OCI-LY7 (cell line): Measurements from ENCODE around the gene DENND10. TPM values are rescaled to one million over a fixed set of nuclear protein-coding genes. Genes with fewer than 3 reads are reported as not detected.
A peak's percentile ranks its signal among the peaks of the same experiment; 100 is the strongest.

Experiments used
- BruUV-seq: library from RNA; stranded (reverse); fragments of 400-500 nt; replicated peaks from 2 replicates; lab custom pipeline; 2021; lab: Mats Ljungman, UMichigan
- CTCF ChIA-PET: fragments of 300-600 bp; sonication (Branson Sonifier 250); formaldehyde crosslinking; loops from one replicate; lab custom pipeline; 2022; ENCODE audit warnings: antibody characterized with exemption; ENCODE audit not compliant: unreplicated experiment; lab: Charles Lee
- POLR2A ChIA-PET: fragments of 300-600 bp; sonication (Branson Sonifier 250); formaldehyde crosslinking; loops from one replicate; lab custom pipeline; 2022; ENCODE audit warnings: antibody characterized with exemption; lab: Charles Lee
- DNase-seq: peaks from one replicate; pipeline ENCODE4 v3.0.0-alpha.2; 2015; ENCODE audit warnings: low spot score
- H2AFZ ChIP-seq: fragments of 200-600 bp; sonication (generic), shearing (Covaris generic); 2 replicates; pipeline ENCODE4 v1.6.1; 2014; ENCODE audit warnings: mild to moderate bottlenecking, antibody characterized with exemption, low read length, moderate library complexity
- H3K27ac ChIP-seq: fragments of 200-600 bp; sonication (generic); 2 replicates; pipeline ENCODE4 v1.5.1; 2014; ENCODE audit warnings: mixed run types, low read depth, mild to moderate bottlenecking, moderate library complexity, low read length, inconsistent platforms; ENCODE audit not compliant: poor library complexity, severe bottlenecking
- H3K36me3 ChIP-seq: fragments of 200-600 bp; sonication (generic); 2 replicates; pipeline ENCODE4 v1.6.1; 2014; ENCODE audit warnings: mild to moderate bottlenecking, antibody characterized with exemption, low read length, moderate library complexity, mixed read lengths; ENCODE audit not compliant: insufficient read depth
- H3K4me1 ChIP-seq: fragments of 200-600 bp; sonication (generic); 2 replicates; pipeline ENCODE4 v1.5.1; 2014; ENCODE audit warnings: mild to moderate bottlenecking, low read length; ENCODE audit not compliant: insufficient read depth, poor library complexity, severe bottlenecking
- H3K4me2 ChIP-seq: fragments of 200-600 bp; sonication (generic); 2 replicates; pipeline ENCODE4 v1.6.1; 2014; ENCODE audit warnings: mild to moderate bottlenecking, low read length
- H3K4me3 ChIP-seq: fragments of 200-600 bp; sonication (generic); 2 replicates; pipeline ENCODE4 v1.5.1; 2014; ENCODE audit warnings: mild to moderate bottlenecking, low read depth, low read length; ENCODE audit not compliant: poor library complexity, severe bottlenecking
- H3K79me2 ChIP-seq: fragments of 200-600 bp; sonication (generic); 2 replicates; pipeline ENCODE4 v1.6.1; 2016; ENCODE audit warnings: low read depth, mild to moderate bottlenecking, low read length, moderate library complexity, mixed read lengths; ENCODE audit not compliant: insufficient read depth
- H3K9me2 ChIP-seq: fragments of 200-600 bp; sonication (generic); 2 replicates; pipeline ENCODE4 v1.6.1; 2016; ENCODE audit warnings: mild to moderate bottlenecking, low read length, mixed read lengths; ENCODE audit not compliant: insufficient read depth
- H3K9me3 ChIP-seq: fragments of 200-600 bp; sonication (generic); 2 replicates; pipeline ENCODE4 v1.6.1; 2014; ENCODE audit warnings: mild to moderate bottlenecking, mixed run types, low read length, mixed read lengths
- H4K20me1 ChIP-seq: fragments of 200-600 bp; sonication (generic); 2 replicates; pipeline ENCODE4 v1.6.1; 2014; ENCODE audit warnings: mild to moderate bottlenecking, antibody characterized with exemption, low read length, moderate library complexity, mixed read lengths; ENCODE audit not compliant: insufficient read depth
- EZH2phosphoT487 ChIP-seq: fragments of 200-600 bp; sonication (generic); IDR thresholded peaks from 2 replicates; pipeline ENCODE4 v1.6.1; 2018; ENCODE audit warnings: low read depth, borderline replicate concordance, mild to moderate bottlenecking, mixed run types, antibody characterized with exemption, low read length, moderate library complexity, mixed read lengths
- intact Hi-C: fragments of 100-400 bp; cut with micrococcal nuclease; formaldehyde crosslinking; loops from one replicate; pipeline ENCODE4 v1.10.0; 2022; ENCODE audit not compliant: unreplicated experiment
- total RNA-seq, 2 experiments: library from RNA; depleted of rRNA in 1 of 2; stranded (reverse); fragments of >200 nt in 1 of 2; shearing (Covaris generic) in 1 of 2; gene quantifications; 2 replicates each; pipeline ENCODE4 v1.2.3, GENCODE V29; 2014 to 2022
- TF ChIP-seq, protein P1 (sequence below): fragments of 200-600 bp; sonication (generic); conservative IDR thresholded peaks from 2 replicates; pipeline ENCODE4 v1.5.1; 2014; ENCODE audit warnings: mild to moderate bottlenecking, antibody characterized with exemption, low read length, moderate library complexity, mixed read lengths

The DENND10 gene
- total RNA-seq, 2 experiments from 2014 or later = 17.8 to 27.1 TPM

DNA sequence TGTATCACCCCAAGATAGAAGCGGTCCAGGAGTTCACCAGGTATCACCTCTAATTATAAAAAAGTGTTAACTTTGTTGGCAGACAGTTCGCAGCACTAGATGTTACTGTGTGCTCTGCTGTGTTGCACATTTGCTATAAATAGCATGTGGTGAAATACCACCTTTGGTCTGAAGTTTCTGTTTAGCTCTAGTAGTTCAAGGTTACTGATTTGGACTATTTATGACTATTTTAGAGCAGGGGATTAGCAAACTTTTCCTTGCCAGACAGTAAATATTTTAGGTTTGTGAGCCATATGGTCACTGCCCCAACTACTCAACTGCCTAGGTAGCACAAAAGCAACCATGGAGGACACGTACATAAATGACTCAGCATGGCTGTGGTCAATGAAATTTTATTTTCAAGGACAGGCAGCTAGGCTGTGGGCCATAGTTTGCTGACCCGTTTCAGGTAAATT lies 16.5 kb downstream of the DENND10 start:
- peak overlapping the region; percentile 78 for H2AFZ ChIP-seq
- ChIA-PET CTCF (no interaction called here), POLR2A (interaction anchor here (0.7 to 1.0 kb wide), 3 partner anchors 10 to 41 kb away, joined by 3 to 7 read pairs (median 4); no protein-coding TSS in a partner anchor)
- intact Hi-C loops = loop anchor here (2.0 kb wide), 1 partner anchor 34 kb away; no protein-coding TSS in a partner anchor
- DNase-seq = peak; percentile 55
- H3K36me3 ChIP-seq = peaks cover 41% of the 10 kb centered on the region
- H3K9me3 ChIP-seq = no peaks in the 10 kb centered on the region
- peak overlapping the region; percentile 71 for H3K4me2 ChIP-seq
- H3K27ac ChIP-seq = peak overlapping the region; percentile 75
- H4K20me1 ChIP-seq = no peaks in the 10 kb centered on the region
- no peaks in the 10 kb centered on the region for H3K79me2 ChIP-seq
- no peaks in the 10 kb centered on the region for H3K9me2 ChIP-seq
- BruUV-seq = no TSS peak
- peaks cover 19% of the 10 kb centered on the region for H3K4me1 ChIP-seq
- TF ChIP-seq, protein P1, sequence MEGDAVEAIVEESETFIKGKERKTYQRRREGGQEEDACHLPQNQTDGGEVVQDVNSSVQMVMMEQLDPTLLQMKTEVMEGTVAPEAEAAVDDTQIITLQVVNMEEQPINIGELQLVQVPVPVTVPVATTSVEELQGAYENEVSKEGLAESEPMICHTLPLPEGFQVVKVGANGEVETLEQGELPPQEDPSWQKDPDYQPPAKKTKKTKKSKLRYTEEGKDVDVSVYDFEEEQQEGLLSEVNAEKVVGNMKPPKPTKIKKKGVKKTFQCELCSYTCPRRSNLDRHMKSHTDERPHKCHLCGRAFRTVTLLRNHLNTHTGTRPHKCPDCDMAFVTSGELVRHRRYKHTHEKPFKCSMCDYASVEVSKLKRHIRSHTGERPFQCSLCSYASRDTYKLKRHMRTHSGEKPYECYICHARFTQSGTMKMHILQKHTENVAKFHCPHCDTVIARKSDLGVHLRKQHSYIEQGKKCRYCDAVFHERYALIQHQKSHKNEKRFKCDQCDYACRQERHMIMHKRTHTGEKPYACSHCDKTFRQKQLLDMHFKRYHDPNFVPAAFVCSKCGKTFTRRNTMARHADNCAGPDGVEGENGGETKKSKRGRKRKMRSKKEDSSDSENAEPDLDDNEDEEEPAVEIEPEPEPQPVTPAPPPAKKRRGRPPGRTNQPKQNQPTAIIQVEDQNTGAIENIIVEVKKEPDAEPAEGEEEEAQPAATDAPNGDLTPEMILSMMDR = no peak
- TF ChIP-seq EZH2phosphoT487 = no peak
- H3K4me3 ChIP-seq = peak overlapping the region; percentile 39

- Histone ChIP-seq H4K20me1 (no peaks in the 10 kb centered on the region), H3K36me3 (peaks cover 45% of the 10 kb centered on the region), H3K79me2 (no peaks in the 10 kb centered on the region), H3K4me1 (peaks cover 19% of the 10 kb centered on the region), H3K27ac (peak overlapping the region; percentile 75), H3K4me2 (peak overlapping the region; percentile 71), H3K9me3 (no peaks in the 10 kb centered on the region), H2AFZ (peak overlapping the region; percentile 78; the same call in 1 of the 2 replicates), H3K9me2 (no peaks in the 10 kb centered on the region), H3K4me3 (peak overlapping the region; percentile 39)
- no peak for DNase-seq
- ChIA-PET CTCF (no interaction called here), POLR2A (interaction anchor here (0.7 to 1.0 kb wide), 3 partner anchors 10 to 26 kb away, joined by 4 to 7 read pairs (median 4); no protein-coding TSS in a partner anchor)
- no peak for TF ChIP-seq EZH2phosphoT487
- TF ChIP-seq, protein P1 = no peak
- no TSS peak for BruUV-seq
- intact Hi-C loops = loop anchor here (2.0 kb wide), 1 partner anchor 34 kb away; no protein-coding TSS in a partner anchor
These were observed 17.0 kb downstream of the DENND10 start for GRCh38 chr10:119120875-119121274.

DNA sequence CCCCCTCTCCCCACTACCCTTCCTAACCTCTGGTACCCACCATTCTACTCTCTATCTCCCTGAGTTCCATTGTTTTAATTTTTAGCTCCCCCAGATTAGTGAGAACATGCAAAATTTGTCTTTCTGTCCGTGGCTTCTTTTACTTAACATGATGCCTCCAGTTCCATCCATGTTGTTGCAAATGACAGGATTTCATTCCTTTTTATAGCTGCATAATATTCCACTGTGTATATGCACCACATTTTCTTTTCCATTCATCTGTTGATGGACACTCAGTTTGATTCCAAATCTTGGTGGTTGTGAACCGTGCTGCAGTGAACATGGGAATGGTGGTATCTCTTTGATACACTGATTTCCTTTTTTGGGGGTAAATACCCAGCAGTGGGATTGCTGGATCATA lies 22.0 kb downstream of the DENND10 start:
- no peaks in the 10 kb centered on the region for H3K9me3 ChIP-seq
- CTCF ChIA-PET = no interaction called here
- H3K4me1 ChIP-seq = peaks cover 7% of the 10 kb centered on the region
- POLR2A ChIA-PET = interaction anchor here (0.6 to 1.0 kb wide), 2 partner anchors 35 to 79 kb away, joined by 3 read pairs; no protein-coding TSS in a partner anchor
- H3K4me3 ChIP-seq = no peak overlapping the region
- no peaks in the 10 kb centered on the region for H3K79me2 ChIP-seq
- no peaks in the 10 kb centered on the region for H4K20me1 ChIP-seq
- intact Hi-C loops = no loop called here
- no TSS peak for BruUV-seq
- H3K36me3 ChIP-seq = peaks cover 64% of the 10 kb centered on the region
- no peak overlapping the region for H2AFZ ChIP-seq
- DNase-seq = no peak
- TF ChIP-seq, protein P1 = no peak
- TF ChIP-seq EZH2phosphoT487 = no peak
- no peak overlapping the region for H3K27ac ChIP-seq
- no peak overlapping the region for H3K4me2 ChIP-seq
- H3K9me2 ChIP-seq = no peaks in the 10 kb centered on the region
